UCSD-AML1 (cell line): ENCODE data around the gene BAZ2B.
A peak's percentile ranks its signal among the peaks of the same experiment; 100 is the strongest.

Experiments
- DNase-seq: peaks from one replicate; lab custom pipeline; 2025; ENCODE audit not compliant: unreplicated experiment; lab: John Stamatoyannopoulos, UW

Gene BAZ2B

GRCh38 chr2:159356053-159356554, 260.2 kb downstream of the BAZ2B start:
- DNase-seq, result no peak

- DNase-seq, result no peak
Measured at GRCh38 chr2:159351977-159352376, 264.4 kb downstream of the BAZ2B start.

GRCh38 chr2:159349674-159350299, 266.6 kb downstream of the BAZ2B start:
- no peak for DNase-seq

- DNase-seq, result no peak
Measured at GRCh38 chr2:159326569-159327255, 289.6 kb downstream of the BAZ2B start.

- no peak for DNase-seq
Measured at GRCh38 chr2:159322419-159322818, 293.9 kb downstream of the BAZ2B start.

GRCh38 chr2:159317392-159318088, 298.8 kb downstream of the BAZ2B start:
- DNase-seq, result no peak

- DNase-seq, result no peak
Measured at GRCh38 chr2:159307942-159308341, 308.4 kb downstream of the BAZ2B start.

- DNase-seq, result no peak
Measured at GRCh38 chr2:159300586-159300985, 315.8 kb downstream of the BAZ2B start.

- DNase-seq, result no peak
Measured at GRCh38 chr2:159298967-159299366, 317.4 kb downstream of the BAZ2B start.

- no peak for DNase-seq
Measured at GRCh38 chr2:159297042-159297707, 319.2 kb downstream of the BAZ2B start.

- no peak for DNase-seq
Measured at GRCh38 chr2:159292157-159292556, 324.2 kb downstream of the BAZ2B start.

GRCh38 chr2:159290289-159290907, 325.9 kb downstream of the BAZ2B start:
- no peak for DNase-seq

GRCh38 chr2:159287733-159288132, 328.6 kb downstream of the BAZ2B start:
- DNase-seq, result no peak

GRCh38 chr2:159286709-159287441, 329.5 kb downstream of the BAZ2B start:
- peak; percentile 99 for DNase-seq

- peak; percentile 57 for DNase-seq
Measured at GRCh38 chr2:159285929-159286708, 330.2 kb downstream of the BAZ2B start, which contains the start of gene WDSUB1. WDSUB1 (minus strand) TSS chr2:159286703; CDS start chr2:159283069, 3,634 bp downstream.

- no peak for DNase-seq
Measured at GRCh38 chr2:159285433-159285832, 330.9 kb downstream of the BAZ2B start.

- no peak for DNase-seq
Measured at GRCh38 chr2:159283529-159283928, 332.8 kb downstream of the BAZ2B start.

- no peak for DNase-seq
Measured at GRCh38 chr2:159281002-159281401, 335.3 kb downstream of the BAZ2B start.

GRCh38 chr2:159279700-159280099, 336.6 kb downstream of the BAZ2B start:
- no peak for DNase-seq
